GM12878 (cell line): ENCODE measurements around the gene ARFIP1.
"Not testable (repeated sequence)": the region's sequence is repeated elsewhere in the genome, so short reads cannot be mapped to it uniquely, and the experiment has no call there.

Experiments
- EZH2 ChIP-seq: IDR thresholded peaks from 2 replicates; pipeline ENCODE4 v1.6.1; 2012; ENCODE audit warnings: low read depth, mild to moderate bottlenecking, control low read depth, inconsistent platforms, low read length, borderline replicate concordance; ENCODE audit not compliant: control insufficient read depth
- FOXM1 ChIP-seq: IDR thresholded peaks from 2 replicates; pipeline ENCODE4 v1.6.1; 2012; ENCODE audit warnings: low read depth, mild to moderate bottlenecking, inconsistent platforms, low read length, moderate library complexity
- JUNB ChIP-seq: IDR thresholded peaks from 2 replicates; pipeline ENCODE4 v1.6.1; 2016; ENCODE audit warnings: antibody characterized with exemption, mild to moderate bottlenecking
- LARP7 ChIP-seq: fragments of 450-650 bp; IDR thresholded peaks from 2 replicates; pipeline ENCODE4 v1.6.1; 2017; ENCODE audit warnings: mild to moderate bottlenecking
- MTA3 ChIP-seq: IDR thresholded peaks from 2 replicates; pipeline ENCODE4 v1.6.1; 2012; ENCODE audit warnings: low read length, inconsistent platforms, borderline replicate concordance
- NFIC ChIP-seq: IDR thresholded peaks from 2 replicates; pipeline ENCODE4 v1.6.1; 2012; ENCODE audit warnings: low read depth, mild to moderate bottlenecking, inconsistent platforms, low read length, moderate library complexity
- POLR2A ChIP-seq: IDR thresholded peaks from 2 replicates; pipeline ENCODE4 v1.6.1; 2011; ENCODE audit warnings: low read depth, mild to moderate bottlenecking, low read length
- POU2F2 ChIP-seq: IDR thresholded peaks from 3 replicates; pipeline ENCODE4 v1.6.1; 2011; ENCODE audit warnings: low read depth, mild to moderate bottlenecking, low read length, borderline replicate concordance
- RAD21 ChIP-seq: IDR thresholded peaks from 2 replicates; pipeline ENCODE4 v1.6.1; 2011; ENCODE audit warnings: mild to moderate bottlenecking, low read depth, low read length, moderate library complexity; ENCODE audit not compliant: insufficient read depth
- USF1 ChIP-seq: IDR thresholded peaks from 2 replicates; pipeline ENCODE4 v1.6.1; 2011; ENCODE audit warnings: borderline replicate concordance, low read depth, mild to moderate bottlenecking, moderate library complexity, mixed read lengths, low read length; ENCODE audit not compliant: insufficient read depth; ENCODE audit errors: extremely low read length
- TF ChIP-seq, protein P1 (sequence below): IDR thresholded peaks from 2 replicates; pipeline ENCODE4 v1.6.1; 2012; ENCODE audit warnings: low read depth, low read length, improper control_type of control experiment
- TF ChIP-seq, protein P2 (sequence below), 3 experiments: IDR thresholded peaks in 2 of 3; conservative IDR thresholded peaks in 1 of 3; 2 replicates each; pipeline ENCODE4 v1.5.1; 2011; ENCODE audit warnings: low read depth in 3 of 3, low read length in 3 of 3, mild to moderate bottlenecking in 3 of 3, control low read depth in 2 of 3, moderate library complexity in 2 of 3, inconsistent platforms in 1 of 3, mixed read lengths in 1 of 3; ENCODE audit not compliant: control insufficient read depth in 2 of 3, insufficient read depth in 1 of 3; ENCODE audit errors: extremely low read depth in 1 of 3

DNA sequence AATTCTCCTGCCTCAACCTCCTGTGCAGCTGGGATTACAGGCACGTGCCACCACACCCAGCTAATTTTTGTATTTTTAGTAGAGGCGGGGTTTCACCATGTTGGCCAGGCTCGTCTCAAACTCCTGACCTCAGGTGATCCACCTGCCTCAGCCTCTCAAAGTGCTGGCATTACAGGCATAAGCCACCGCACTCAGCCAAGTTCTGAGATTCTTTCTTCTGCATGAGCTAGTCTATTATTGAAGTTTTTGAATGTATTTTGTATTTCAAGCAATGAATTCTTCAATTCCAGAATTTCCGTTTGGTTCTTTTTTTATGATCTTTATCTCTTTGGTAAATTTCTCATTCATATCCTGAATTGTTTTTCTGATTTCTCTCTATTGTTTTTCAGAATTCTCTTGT, 74.3 kb downstream of the ARFIP1 start:
- not testable (repeated sequence) for TF ChIP-seq RAD21, USF1, LARP7, JUNB, POLR2A, NFIC, POU2F2, EZH2, FOXM1, MTA3
- TF ChIP-seq, protein P1, sequence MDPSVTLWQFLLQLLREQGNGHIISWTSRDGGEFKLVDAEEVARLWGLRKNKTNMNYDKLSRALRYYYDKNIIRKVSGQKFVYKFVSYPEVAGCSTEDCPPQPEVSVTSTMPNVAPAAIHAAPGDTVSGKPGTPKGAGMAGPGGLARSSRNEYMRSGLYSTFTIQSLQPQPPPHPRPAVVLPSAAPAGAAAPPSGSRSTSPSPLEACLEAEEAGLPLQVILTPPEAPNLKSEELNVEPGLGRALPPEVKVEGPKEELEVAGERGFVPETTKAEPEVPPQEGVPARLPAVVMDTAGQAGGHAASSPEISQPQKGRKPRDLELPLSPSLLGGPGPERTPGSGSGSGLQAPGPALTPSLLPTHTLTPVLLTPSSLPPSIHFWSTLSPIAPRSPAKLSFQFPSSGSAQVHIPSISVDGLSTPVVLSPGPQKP, result not testable (repeated sequence)
- TF ChIP-seq, protein P2, sequence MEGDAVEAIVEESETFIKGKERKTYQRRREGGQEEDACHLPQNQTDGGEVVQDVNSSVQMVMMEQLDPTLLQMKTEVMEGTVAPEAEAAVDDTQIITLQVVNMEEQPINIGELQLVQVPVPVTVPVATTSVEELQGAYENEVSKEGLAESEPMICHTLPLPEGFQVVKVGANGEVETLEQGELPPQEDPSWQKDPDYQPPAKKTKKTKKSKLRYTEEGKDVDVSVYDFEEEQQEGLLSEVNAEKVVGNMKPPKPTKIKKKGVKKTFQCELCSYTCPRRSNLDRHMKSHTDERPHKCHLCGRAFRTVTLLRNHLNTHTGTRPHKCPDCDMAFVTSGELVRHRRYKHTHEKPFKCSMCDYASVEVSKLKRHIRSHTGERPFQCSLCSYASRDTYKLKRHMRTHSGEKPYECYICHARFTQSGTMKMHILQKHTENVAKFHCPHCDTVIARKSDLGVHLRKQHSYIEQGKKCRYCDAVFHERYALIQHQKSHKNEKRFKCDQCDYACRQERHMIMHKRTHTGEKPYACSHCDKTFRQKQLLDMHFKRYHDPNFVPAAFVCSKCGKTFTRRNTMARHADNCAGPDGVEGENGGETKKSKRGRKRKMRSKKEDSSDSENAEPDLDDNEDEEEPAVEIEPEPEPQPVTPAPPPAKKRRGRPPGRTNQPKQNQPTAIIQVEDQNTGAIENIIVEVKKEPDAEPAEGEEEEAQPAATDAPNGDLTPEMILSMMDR (IDR thresholded peaks at IDR 0.05 in 2 of 3, conservative IDR thresholded peaks at IDR 0.05 in 1 of 3; ENCODE audit: control insufficient read depth in 2 of 3, extremely low read depth in 1 of 3, insufficient read depth in 1 of 3, low read depth in 3 of 3, low read length in 3 of 3), result not testable (repeated sequence)
